Cerebellar nuclear complex (tissue), 1 donor: ENCODE data around the gene SMCO4.
"Not testable (repeated sequence)": the region's sequence is repeated elsewhere in the genome, so short reads cannot be mapped to it uniquely, and the experiment has no call there.

ENCODE experiments used
- DNase-seq, 2 experiments: peaks; one replicate each; lab custom pipeline; 2025; lab: John Stamatoyannopoulos, UW

SMCO4 gene, protein sequence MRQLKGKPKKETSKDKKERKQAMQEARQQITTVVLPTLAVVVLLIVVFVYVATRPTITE

DNA sequence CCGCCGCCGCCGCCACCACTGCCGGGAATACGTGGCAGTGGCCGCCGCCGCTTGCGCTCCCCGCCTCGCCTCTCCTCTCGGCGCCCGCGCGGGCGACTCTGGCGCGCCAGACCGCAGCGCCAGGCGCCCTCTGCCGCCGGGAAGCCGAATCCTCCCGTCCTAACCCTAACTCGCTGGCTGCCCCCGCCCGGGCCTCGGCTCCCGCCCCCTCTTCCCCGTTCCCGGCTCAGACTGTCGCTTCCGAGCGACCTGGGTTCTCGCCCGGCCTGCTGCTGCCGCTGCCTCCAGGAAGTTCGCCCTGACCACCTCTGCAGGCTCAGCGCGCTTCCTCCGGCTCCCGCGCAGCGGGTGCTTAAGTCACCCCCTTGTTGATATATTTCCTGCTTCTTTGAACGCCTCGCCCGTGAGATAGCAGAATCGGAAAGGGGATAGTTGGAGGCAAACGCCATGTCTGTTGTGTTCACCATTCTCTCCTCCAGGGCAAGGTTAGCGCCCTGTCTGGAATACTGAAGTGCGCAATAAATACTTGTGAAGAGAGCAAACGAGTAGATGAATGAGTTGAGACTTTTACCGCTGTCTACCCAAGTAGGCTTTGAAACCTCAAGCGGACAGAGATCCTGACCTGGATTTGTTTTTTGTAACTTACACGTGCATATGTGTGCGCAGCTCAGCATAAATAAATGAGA, at the start of gene SMCO4:
SMCO4 (minus strand) TSS at position 100 of the 686 bp plus-strand sequence. CDS start 64,202 bp downstream, outside the sequence.
- DNase-seq, result no peak

DNA sequence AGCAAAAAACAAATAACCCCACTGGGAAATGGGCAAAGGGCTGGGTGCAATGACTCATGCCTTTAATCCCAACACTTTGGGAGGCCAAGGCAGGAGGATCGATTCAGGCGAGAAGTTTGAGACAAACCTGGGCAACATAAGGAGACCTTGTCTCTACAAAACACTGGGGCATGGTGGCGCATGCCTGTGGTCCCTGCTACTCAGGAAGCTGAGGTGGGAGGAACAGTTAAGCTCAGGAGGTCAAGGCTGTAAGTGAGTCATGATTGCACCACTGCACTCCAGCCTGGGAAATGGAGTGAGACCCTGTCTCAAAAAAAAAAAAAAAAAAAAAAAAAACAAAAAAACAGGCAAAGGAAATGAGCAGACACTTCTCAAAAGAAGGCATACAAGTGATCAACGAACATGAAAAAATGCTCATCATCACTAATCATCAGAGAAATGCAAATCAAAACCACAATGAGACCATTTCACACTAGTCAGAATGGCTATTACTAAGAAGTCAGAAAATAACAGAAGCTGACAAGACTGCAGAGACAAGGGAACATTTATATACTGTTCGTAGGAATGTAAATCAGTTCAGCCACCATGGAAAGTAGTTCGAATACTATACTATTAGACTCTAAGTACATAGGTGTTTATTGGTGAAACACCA, 48.2 kb upstream of the SMCO4 start:
- no peak for DNase-seq

DNA sequence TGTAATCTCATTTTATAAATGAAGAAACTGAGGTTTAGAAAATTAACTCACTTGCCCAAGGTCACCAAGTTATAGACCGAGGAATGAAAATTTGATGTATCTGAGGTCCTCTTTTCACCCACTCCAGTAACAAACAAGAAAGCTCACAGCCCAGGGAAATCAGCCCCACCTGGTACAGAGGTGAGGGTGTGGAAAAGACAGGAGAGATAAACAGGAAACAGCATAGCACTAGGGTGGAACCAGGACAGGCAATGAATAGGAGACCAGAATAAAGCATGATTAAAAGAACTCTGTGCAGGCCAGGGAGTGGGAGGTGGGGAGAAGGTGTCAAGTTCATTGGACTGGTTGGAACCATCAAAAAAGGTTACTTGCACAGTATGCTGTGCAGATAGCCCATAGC, 46.2 kb upstream of the SMCO4 start:
- DNase-seq, result no peak

DNA sequence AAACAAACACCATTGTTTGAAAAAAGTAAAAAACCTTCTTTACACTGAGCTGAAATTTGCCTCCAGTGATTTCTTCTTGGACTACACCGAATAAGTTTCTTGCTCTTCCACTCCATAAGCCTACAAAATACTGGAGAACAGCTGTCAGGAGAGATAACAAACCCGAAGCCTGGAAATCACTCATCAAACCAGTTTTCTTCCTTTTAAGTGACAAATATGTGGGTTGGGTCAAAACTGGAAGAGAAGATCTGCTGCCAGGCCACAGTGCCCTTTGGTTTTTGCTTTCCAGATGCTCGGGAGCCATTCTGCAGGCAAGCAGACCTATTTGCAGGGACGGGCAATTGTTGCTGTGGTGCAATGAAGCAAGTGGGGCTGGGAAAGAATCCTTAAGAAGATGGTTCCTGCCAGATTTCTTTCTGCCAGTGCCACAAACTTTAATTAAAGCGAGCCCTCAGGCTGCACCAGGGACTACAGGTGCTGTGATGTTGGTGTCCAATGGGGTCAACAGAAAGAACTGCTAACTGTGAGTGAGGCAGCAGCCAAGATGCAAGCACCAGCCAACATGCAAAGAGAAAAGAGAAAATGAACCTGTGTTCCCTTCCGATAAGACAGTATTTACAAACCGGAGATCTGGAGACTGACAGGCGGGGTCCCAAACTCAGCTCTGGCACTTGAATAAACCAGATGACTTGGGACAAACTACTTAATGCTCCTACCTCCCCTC, 44.8 kb upstream of the SMCO4 start:
- no peak for DNase-seq

DNA sequence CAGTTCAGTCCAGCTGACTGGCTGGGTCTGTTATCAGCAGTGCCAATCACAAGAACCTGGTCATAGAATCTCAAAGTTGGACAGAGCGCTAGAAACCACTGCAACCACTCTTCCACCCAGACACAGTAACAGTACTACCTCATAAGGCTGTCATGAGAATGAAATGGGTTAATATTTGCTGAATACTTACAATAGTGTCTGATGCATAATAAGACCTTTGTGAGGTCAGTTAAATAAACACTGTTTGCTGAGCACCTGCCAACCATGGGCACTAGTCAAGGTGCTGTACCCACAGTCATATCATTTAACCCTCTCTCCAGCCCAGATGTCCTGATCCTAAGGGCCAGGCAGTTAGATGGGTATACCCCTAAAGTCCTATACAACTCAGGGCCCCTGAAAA, 44.2 kb upstream of the SMCO4 start:
- DNase-seq, result not testable (repeated sequence)

DNA sequence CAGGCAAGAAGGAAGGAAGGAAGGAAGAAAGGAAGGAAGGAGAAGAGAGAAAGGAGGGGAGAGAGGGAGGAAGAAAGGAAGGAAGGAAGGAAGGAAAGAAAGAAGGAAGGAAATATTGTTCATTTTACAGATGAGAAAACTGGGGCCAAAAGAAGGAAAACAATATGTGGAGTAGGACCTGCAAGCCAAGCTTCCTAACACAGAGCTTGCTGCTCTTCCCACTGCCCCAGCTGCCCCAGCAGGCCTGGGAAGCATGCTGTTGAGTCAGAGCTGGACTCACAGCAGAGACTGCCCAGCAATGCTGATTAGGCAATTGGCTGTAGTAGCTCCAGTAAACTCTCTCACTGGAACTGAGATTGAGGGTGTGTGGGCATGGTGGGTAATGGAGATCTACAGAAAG, 42.6 kb upstream of the SMCO4 start:
- DNase-seq, result no peak

- DNase-seq, result no peak
These were observed 40.3 kb upstream of the SMCO4 start for GRCh38 chr11:93583490-93583889.

DNA sequence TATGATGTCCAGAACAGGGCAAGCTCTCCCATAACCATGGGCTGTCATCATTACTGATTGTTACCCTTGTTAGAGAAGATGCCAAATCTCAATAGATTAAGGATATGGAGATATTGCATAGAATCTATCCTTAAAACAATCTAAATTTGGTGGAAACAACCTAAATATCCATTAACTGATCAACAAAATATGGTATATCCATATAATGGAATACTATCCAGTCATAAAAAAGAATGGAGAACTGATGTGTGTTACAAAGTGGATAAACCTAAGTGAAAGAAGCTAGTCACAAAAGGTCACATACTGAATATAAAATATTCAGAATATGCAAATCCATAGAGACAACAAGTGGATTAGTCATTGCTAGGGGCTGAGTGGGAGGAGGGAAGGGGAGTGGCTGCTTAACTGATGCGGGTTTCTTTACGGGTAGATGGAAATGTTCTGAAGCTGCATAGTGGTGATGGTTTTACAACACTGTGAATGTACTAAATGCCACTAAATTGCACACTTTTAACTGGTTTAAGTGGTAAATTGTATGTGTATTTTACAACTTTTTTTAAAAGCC, 36.1 kb upstream of the SMCO4 start:
- no peak for DNase-seq

- no peak for DNase-seq
These were observed 34.1 kb upstream of the SMCO4 start for GRCh38 chr11:93577286-93577685.

GRCh38 chr11:93576870-93577269, 33.7 kb upstream of the SMCO4 start:
- not testable (repeated sequence) for DNase-seq

GRCh38 chr11:93574638-93575220, 31.5 kb upstream of the SMCO4 start:
- no peak for DNase-seq

DNA sequence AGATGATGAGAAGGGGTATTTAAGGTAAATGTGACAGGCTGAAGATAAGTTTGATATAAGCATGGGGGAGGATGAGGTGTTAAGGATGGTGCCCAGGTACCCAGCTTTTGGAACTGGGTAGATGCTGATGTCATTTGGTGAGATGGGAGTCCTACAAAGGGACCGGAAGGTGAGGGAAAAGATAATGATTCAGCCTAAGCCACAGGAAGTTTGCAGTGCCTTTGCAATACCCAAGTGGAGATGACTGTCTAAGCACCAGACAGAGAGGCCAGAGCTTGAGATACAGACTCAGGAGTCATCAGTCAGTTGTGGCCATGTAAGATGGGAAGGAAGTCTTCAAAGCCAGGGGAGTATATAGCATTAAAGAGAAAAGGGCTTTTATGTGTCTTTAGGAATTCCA, 30.0 kb upstream of the SMCO4 start:
- no peak for DNase-seq

GRCh38 chr11:93572621-93573020, 29.4 kb upstream of the SMCO4 start:
- no peak for DNase-seq

- DNase-seq, result no peak
These were observed 29.0 kb upstream of the SMCO4 start for GRCh38 chr11:93572171-93572570.

DNA sequence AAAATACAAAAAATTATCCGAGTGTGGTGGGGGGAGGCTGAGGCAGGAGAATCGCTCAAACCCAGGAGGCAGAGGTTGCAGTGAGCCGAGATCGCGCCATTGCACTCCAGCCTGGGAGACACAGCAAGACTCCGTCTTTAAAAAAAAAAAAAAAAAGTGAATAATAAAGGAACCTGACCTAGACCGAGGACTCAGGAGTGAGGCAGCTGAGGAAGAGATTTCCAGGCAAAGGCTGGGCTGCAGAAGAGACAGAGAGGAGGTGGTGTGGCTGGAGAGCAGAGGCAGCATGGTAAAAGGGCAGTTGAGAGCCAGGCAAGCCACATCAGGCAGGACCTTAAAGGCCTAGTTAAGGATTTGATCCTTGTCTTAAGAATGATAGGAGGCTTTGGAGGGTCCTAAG, 28.4 kb upstream of the SMCO4 start:
- no peak for DNase-seq

DNA sequence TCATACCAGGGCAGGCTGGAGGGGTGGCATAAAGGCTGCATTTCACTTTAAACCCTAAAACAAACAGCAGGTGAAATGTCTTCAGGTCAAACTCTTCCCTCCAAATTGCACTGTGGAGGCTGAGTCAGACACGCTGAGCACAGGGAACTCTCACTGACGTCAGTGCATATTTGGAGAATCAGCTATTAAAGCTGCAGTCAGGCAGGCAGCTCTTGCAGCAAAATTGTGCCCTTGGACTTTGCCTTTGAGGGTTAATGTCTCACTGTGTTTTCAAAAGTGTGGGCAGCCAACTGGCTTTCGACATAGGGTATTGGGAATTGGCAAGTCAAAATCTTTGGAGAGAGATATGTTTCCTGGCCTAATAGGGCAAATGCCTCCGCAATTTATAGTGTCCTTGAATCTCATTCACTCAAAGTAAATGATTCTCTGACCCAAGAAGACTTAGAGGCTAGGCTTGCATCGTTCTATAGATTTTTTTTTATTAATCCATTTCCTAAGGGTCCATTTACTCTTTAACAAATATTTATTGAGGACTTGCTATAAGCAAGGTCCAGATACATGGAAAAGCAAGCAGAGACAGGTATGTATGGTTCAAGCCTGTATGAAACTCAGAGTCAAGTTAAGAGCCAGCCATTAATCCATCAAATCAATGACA, 27.7 kb upstream of the SMCO4 start:
- DNase-seq, result no peak

DNA sequence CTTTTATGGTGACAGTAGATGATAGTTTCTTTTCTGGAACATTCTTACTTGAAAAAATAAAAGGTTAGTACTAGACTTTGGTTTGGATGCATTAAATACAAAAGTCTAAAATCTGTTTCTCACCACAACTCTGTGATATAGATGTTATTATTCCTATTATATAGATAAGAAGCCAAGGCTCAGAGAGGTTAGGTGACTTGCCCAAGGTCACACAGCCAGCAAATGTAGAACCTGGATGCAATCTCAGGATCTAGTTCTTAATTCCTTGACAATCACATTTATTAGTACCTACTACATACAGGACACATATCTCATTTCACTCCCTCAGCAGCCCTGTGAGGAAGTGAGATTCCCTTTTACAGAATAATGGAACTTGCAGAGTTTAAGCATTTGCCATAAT, 26.3 kb upstream of the SMCO4 start:
- no peak for DNase-seq

GRCh38 chr11:93568726-93569125, 25.5 kb upstream of the SMCO4 start:
- no peak for DNase-seq

DNA sequence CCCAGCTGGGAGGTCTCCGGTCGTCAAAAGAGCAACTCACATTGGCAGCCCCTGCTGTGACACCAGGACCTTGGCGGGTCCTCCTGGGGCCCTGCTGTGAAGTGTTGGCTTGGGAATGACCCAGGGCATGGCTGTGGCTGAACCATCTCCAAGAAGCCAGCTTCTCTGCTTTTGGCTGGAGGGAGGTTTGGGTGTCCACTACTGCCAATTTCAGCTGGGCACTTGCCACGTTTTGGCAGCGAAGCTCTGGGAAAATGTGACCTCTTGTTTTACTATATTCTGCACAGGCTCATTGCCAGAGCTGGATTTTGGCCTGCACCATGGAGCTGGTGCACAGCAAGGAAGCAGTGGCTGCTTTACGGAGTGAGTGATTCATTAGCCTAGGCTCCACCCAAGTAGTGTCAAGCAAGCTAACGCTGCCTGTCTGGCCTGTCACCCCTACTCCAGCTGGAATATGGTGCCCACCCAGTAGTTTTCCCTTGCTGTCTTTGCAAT, 24.3 kb upstream of the SMCO4 start:
- DNase-seq, result peak; percentile 73 to 76

DNA sequence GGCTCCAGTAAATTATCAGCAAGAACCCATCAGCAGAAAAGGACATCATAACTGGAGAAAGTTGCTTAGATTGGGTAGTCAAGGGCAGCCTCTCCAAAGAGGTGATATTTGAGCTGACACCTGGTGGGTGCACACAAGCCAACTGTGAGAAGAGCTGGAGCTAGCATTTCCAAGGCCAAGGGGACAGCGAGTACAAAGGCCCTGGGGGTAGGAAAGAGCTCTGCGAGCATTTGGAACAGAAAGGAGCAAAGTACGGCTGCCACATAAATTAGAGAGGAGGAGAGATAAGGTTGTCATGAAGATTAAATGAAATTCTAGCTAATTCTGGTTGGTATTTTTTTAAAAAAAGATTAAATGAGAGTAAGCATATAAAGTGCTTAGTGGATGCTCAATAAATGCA, 21.7 kb upstream of the SMCO4 start:
- no peak for DNase-seq

GRCh38 chr11:93563857-93564256, 20.7 kb upstream of the SMCO4 start:
- no peak for DNase-seq
